Putamen (tissue), 1 donor: Measurements from ENCODE around the gene LOXHD1.

Source experiments
- DNase-seq: peaks from one replicate; pipeline ENCODE4 v3.0.0-alpha.2; 2016; ENCODE audit warnings: low spot score

Gene LOXHD1

DNA sequence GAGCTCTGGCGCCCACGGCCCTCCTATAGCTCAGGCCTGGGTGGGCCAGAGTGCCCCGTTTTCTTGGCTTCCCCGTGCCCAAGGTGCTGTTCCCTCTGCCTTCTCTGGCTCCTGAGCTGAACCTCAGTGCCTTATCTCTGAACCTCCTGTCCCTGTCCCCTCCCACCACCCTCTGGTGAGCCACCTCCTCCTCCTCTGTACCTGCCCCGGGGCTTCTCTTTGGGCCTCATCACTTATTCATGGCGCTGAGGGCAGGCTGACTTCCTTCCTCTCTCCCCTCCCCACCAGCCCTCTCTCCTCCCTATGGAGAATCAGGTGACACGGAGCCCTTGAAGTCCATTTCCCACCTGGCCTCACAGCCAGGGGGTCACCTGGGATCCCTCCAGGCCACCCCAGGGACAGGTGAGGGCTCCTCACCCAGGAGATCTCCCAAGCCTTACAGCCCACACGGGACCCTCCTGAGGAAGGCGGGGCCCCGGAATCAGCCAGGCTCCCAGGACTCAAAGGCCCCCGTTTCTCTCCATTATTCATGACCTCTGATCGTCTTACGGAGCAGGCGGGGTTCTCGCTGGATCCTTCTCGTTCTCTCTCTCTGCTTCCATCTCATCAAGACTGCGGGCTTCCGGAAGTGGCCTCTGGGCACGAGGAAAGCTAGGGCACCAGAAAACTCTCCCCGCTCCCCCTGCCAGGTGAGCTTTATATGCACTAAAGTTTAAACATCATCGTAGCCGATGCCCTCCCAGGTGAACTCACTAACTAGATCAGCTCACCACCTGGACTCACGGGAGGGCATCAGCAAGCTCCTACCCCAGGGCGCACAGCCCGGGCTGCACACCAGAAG, at the start of gene LOXHD1:
TSS of gene LOXHD1 (minus strand) at position 106 of the 841 bp plus-strand sequence. CDS start 187 bp downstream, outside the sequence.
- no peak for DNase-seq

DNA sequence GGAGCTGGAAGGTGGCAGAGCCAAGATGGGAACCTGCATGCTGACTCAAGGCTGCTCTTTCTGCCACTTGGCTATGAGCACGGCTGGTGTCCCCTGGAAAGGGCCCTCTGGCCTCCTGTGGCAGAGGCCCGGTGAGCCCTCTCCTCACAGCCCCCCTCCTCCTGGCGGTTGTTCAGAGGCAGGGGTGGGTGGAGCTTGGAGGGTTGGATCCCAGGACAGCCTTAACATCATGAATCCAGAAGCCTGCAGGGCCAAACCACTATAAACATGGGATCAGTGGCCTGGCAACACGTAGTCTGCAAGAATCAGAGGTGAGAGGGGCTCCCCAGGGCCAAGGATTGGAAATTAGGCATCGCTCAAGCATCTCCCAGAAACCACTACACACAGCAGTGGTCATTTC, 48.5 kb upstream of the LOXHD1 start:
- DNase-seq: no peak

GRCh38 chr18:46704816-46705215, 47.8 kb upstream of the LOXHD1 start:
- DNase-seq: no peak

GRCh38 chr18:46704189-46704588, 47.2 kb upstream of the LOXHD1 start:
- no peak for DNase-seq

GRCh38 chr18:46702471-46702870, 45.5 kb upstream of the LOXHD1 start:
- DNase-seq: no peak

DNA sequence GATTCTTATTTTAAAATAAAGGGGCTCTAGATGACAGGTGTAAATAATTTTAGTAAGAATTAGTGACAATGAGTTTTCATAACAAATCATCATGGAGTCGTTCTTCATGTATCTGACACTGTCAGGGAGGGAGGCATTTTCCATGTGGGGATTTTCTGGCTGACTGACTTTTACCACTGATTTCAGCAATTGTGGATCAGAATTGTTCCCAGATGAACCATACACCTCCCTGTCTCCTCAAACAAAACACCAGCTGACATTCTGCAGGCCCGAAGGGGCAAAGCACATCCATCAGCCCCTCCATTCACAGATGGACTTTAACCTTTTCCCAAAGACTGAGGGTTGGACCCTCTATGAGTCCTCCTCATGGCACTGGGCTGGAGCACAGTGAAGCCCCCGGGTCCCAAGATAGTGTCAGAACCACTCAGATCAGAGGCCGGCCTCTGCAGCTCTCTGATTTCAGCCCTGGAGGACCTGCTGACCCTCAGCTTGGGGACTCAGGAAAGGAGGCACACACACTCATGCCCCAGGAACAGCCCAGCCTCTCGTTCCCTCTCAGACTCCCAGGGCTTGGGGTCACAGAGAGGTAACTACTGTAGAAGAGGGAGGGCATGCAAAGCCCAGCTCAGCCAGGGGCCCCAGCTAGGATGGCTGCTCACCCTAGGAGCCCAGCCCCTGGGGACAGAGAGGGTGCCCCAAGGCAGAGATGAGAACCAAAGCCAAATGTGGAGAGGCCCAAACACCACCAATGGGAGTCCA, 43.2 kb upstream of the LOXHD1 start:
- no peak for DNase-seq

- DNase-seq: no peak
Measured at GRCh38 chr18:46696702-46697101, 39.7 kb upstream of the LOXHD1 start.

- no peak for DNase-seq
Measured at GRCh38 chr18:46696268-46696667, 39.2 kb upstream of the LOXHD1 start.

DNA sequence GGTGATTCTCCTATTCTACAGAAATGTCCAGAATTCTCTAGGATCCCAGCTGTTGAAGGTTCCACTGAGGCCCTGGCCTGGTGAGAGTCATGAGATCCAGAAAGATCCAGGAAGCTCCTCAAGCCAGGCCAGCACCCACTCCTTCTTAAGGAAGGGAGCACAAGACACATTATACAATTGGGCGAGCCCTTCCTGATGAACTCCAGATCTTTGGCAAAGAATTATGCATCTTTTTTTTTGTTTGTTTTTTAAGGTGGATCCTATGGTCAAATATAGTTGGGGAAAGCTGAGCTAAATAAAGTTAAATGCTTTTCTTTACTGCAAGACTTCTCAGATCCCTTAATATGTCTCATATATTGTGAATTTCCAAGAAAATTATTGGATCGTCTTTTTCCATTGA, 37.0 kb upstream of the LOXHD1 start:
- DNase-seq: no peak

GRCh38 chr18:46688853-46689525, 32.0 kb upstream of the LOXHD1 start:
- DNase-seq: no peak

- DNase-seq: no peak
Measured at GRCh38 chr18:46686186-46686585, 29.2 kb upstream of the LOXHD1 start.

DNA sequence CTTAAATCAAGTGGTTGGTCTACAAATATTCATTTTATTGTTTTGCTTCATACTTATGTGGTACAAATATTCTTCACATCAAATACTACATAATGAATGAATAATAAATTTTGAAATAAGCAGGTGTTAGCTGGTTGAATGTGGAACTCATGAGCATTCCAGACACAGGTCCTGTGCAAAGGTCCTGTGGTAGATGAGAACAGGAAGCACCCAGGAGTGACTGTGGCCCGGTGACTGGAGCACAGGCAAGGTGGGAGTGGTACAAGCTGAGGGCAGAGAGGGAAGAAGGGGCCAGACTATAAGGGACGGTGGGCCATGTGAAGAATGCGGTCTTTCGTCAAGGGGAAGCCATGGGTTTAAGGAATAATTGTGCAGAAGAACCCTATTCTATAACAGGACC, 26.2 kb upstream of the LOXHD1 start:
- no peak for DNase-seq

GRCh38 chr18:46680784-46681695, 24.0 kb upstream of the LOXHD1 start:
- DNase-seq: no peak

DNA sequence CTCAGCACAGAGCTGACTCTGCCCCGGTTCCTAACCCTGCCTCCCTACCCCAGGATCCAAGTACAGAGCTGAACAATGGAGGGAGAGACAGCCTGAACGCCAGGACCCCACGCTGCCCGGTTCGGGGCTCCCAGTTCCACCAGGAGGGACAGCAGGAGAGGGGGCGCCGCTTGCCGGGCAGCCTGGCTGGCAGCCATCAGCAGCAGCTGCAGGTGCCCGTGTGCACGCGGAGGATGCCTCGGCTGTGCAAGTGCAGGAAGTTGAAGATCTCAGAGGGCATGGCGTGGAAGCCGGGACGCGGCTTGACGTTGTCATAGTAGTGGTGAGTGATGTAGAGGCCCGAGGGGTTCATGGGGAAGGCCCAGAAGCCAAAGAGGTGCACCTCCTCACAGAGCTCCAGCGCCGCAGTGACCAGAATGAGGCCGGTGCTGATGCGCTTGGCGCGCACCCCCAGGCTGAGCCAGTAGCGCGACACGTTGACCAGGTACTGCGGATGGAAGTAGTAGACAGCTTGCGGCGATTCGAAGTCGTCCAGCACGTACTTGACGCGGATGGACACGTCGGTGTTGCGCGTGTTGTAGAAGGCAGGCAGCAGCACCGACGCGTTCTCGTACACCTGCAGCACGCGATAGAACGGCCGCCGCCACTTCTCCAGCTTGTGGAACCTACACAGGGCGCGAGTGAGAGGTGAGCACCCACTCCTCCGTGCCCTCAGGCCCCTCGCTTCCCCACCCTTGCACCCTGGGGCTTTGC, 23.0 kb upstream of the LOXHD1 start:
- no peak for DNase-seq

- DNase-seq: no peak
Measured at GRCh38 chr18:46678785-46679399, 21.9 kb upstream of the LOXHD1 start.

GRCh38 chr18:46678041-46678440, 21.0 kb upstream of the LOXHD1 start:
- DNase-seq: no peak

DNA sequence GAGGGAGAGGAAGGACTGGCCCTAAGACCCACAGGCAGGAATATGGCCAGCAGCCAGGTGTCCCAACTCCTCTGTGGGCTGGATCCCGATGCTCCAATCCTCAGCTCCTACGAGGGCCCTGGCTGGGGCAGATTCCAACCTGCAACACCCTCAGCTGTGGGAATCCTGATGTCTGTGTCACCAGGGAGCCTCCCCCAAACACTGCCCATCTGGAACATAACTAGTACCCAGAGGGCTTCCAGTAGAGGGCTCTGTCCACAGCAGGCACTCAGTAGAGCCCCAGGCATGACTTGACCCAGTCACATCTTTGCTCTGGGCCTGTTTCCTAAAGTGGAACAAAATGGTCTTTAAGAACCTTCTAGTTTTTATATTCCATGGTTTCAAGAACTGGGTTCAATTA, 20.6 kb upstream of the LOXHD1 start:
- no peak for DNase-seq

DNA sequence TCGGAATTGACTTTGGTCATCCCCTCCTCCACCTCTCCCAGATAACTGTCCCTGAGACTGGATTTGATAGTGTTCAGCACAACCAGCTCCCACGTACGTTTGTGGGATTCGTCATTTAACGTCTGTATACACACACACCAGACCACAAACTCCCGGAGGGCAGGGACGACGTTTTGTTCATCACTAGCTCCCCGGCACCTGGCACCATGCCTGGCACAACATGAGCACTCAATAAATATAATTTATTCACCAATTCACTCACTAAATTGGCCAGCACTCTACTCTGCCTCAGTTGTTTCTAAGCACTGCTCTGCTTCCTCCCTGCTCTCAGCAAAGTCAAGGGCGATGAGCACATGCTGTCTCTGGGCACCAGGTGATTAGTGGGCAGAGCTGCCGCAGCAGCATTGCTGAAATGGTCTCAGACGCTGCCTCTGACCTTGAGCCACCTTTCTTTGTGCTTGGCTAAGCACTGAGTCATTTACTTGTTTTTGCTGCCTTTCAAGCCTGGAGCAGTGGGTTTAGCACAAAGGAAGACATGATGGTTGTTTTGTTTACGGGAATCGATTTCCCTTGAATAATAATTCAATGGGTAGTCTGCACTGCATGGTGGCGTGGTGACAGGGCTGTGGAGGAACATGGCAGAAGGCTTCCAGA, 19.3 kb upstream of the LOXHD1 start:
- DNase-seq: no peak

- DNase-seq: no peak
Measured at GRCh38 chr18:46675112-46675511, 18.1 kb upstream of the LOXHD1 start.
